ENCODE results near the gene ACAT2.
"Not testable (repeated sequence)": the region's sequence is repeated elsewhere in the genome, so short reads cannot be mapped to it uniquely, and the experiment has no call there.

The ACAT2 gene

DNA sequence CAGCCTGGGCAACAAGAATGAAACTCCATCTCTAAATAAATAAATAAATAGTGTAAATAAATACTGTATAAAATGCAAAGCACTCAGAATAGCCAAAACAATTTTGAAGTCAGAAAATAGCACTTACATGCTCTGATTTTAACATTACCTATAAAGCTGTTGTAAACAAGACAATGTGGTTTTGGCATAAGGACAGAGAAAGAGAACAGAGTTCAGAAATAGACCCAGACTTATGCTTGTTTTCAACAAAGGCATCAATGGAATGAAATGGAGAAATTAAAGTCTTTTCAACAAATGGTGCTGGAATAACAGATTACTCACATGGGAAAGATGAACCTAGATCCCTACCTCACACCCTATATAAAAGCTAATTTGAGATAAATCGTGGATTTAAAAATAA is 10.4 kb downstream of the ACAT2 start:
- no peak for DNase-seq (ENCODE audit: low spot score)

DNA sequence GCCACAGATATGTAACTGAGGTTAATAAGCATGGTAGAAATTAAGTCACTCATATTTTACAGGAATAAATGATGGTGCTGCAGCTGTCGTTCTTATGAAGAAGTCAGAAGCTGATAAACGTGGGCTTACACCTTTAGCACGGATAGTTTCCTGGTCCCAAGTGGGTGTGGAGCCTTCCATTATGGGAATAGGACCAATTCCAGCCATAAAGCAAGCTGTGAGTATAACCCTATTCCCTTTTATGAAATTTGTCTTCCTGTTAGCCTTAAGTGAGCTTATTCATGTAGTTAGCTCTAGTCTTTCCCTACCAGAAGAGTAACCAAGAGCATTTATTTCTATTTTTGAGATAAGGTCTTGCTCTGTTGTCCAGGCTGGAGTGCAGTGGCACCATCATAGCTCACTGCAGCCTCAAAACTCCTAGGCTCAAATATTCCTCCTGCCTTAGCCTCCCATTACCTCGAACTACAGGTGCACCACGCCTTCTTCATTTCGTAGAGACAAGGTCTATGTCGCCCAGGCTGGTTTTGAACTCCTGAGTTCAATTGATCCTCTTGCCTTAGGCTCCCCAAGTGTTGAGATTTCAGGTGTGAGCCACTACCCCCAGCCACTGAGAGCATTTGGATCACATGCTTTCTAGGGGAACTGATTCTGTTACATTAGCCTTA is 15.5 kb downstream of the ACAT2 start:
- DNase-seq (ENCODE audit: low spot score): no peak

DNA sequence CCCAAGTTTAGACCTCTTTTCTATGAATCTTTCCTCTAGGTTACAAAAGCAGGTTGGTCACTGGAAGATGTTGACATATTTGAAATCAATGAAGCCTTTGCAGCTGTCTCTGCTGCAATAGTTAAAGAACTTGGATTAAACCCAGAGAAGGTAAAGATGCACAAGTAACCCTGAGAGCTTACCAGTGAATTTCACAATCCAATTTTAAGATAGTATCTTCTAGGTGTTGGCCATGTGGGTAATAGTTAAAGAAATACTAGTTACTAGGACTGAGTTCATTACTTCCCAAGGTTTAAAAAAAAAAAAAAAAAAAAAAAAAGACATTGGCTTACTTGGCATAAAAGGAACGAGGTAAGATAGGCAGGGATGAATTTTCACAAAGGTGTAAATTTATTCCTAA is 16.3 kb downstream of the ACAT2 start:
- DNase-seq (ENCODE audit: low spot score): no peak

DNA sequence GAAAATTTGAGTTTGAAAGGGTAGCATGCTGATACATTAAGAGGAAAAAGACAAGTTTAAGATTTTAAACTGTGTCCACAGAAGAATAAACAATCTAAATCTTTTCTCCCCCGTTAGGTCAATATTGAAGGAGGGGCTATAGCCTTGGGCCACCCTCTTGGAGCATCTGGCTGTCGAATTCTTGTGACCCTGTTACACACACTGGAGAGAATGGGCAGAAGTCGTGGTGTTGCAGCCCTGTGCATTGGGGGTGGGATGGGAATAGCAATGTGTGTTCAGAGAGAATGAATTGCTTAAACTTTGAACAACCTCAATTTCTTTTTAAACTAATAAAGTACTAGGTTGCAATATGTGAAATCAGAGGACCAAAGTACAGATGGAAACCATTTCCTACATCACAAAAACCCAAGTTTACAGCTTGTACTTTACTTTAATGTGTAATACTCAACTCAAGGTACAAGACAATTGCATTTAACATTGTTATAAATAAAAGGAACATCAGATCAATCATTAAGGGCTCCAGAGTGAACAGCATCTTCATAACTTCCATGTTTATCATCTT is 16.8 kb downstream of the ACAT2 start:
- DNase-seq (ENCODE audit: low spot score): no peak

DNA sequence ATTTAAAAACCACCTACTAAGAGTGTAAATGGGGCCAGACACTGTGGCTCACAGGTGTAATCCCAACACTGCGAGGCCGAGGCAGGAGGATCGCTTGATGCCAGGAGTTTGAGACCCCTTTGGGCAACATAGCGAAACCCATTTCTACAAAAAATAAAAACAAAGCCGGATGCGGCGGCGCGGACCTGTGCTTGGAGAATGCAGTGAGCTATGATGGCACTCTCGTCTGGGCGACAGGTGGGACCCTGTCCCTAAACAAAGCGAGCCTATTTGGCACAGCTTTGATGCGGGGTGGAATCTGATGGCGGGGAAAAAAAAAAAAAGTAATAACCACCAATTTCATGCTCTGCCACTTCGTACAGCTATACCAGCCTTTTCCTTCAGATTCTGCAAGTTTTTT is 26.4 kb downstream of the ACAT2 start:
- no peak for DNase-seq (ENCODE audit: low spot score)

DNA sequence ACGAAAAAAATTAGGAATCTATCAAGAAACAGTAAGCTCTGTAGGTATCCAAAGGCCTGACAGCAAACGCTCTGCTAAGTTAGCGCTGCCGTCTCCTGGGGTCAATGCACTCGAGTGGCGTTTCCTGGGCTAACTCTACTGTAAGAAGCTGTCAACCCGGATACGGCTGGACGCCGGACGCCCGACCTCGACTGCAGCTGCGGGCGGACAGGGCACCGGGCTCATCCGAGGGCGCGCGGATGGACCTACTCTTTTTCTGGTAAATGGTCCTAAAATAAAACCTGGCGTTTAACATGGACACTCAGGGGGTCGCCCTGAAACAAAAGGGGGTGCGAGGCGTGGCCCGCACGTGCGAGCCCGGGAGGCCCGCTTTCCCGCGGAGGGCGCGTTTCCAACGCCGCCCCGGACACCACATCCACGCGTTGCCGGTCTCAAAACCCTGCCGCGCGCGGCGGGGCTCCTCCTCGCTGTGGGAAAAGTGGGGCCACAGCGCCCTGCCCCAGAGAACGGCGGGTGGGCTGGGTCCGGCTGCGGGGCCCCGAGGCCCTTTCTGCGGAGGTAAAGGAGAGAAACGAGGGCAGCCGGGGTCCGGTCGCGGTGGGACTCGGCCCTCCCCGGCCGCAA is 27.0 kb downstream of the ACAT2 start:
- peak; percentile 47 for DNase-seq (ENCODE audit: low spot score)

DNA sequence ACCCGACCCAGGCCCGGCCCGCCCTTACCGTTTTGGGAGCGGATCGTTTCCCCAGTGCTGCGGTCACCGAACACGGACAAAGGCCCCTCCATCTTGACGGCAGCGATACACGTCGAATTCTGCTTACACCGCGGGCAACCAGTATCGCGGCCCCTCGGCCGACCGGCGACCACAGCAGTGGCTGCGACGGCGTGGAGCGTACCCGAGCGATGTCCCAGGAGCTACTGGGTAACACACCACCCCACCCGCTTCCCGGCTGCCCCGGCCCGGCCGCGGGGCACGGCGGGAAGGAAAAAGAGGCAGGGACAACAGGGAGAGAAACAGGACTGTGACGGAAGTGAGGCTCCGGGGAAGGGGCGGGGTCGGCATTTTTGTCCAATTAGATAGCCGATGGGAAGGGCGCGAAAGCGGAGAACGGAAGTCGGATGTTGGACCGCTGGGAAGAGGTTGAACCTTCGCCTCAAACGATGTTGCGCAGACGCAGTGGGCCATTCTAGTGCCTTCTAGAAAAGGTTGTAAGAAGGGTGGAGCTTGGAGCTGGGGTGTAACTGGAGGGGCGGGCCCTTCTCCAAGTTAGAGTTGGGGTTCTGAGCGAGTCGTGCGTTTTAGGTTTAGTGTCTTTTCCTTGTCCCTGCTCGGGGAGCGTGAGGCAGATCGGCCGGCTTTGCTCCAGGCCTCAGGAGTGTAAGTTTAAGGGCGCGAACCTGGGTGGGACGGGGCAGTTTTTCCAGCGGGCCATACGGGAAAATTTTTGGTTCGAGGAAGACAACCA is 27.7 kb downstream of the ACAT2 start, which contains the start of gene TCP1:
Gene TCP1, minus strand, starts transcription at position 226 of the 772 bp plus-strand sequence. Its CDS starts 134 bp downstream, at position 92.
- peak; percentile 97 for DNase-seq (ENCODE audit: low spot score)

DNA sequence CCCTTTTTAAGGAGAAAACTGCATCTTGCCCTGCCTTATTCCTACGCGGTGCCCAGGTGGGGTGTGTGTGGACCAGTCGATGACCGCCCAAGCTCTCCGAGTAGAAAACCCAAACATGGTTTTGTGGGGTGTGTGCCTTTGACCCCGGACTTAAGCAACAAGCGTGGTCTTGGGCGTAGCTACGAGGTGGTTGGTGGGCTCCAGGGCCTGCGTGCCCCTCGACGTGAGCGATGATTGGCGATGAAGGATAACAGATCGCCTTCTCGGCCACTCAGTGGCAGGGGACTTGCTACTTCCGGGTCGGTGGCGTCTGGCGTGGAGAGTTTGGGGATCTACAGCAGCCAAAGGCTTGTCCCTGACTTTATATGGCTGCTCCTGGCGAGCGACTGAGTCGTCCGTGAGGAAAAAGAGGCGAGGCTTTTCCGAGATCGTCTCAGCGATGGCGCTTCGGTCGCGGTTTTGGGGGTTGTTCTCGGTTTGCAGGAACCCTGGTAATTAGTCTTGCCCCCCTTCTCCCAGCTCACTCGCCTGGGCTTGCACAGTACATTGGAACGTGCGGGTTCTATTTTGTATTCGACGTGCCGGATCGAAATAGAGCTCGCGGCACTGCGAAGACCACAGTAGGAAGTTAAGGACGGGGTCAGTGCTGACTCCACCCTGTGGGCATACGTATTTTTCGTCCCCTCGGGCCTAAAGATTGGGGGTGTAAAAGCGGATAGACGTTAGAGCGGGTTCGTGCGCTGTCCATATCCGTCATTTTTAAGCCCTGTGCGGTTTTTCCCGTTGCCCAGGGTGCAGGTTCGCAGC is 28.5 kb downstream of the ACAT2 start, which contains the start of gene MRPL18:
Gene MRPL18, plus strand, starts transcription at position 319 of the 807 bp plus-strand sequence. Its CDS starts 121 bp downstream, at position 440.
- peak; percentile 97 for DNase-seq (ENCODE audit: low spot score)

DNA sequence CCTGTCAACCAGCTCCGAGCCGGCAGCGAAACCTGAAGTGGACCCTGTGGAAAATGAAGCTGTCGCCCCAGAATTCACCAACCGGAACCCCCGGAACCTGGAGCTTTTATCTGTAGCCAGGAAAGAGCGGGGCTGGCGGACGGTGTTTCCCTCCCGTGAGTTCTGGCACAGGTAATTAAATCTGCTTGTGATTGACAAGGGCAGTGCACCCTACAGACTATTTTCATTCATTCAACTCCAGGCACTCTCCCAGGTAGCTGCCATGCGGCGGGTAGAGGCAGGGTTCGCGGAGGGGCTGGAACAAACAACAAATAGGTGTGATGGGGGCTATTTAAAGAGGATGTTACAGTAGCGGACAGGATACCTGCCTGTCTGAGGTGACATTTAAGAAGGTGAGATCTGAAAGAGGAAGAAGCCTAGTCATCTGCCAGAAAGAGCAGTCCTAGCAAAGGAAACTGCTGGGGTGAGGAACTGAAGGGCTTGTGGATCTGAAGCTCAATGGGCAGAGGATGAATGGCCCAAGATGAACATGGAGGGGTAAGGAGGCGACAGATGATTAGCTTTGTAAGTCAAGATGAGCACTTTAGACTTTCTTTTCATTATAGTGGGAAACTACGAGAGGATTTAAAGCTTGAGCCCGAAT is 29.2 kb downstream of the ACAT2 start:
- DNase-seq (ENCODE audit: low spot score): no peak

DNA sequence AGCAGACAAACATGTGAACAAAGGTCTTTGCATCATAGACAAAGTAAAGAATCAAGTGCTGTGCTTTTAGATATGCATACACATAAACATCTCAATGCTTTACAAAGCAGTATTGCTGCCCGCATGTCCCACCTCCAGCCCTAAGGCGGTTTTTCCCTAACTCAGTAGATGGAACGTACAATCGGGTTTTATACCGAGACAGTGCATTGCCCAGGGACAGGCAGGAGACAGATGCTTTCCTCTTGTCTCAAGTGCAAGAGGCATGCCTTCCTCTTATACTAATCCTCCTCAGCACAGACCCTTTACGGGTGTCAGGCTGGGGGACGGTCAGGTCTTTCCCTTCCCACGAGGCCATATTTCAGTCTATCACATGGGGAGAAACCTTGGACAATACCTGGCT is 33.1 kb downstream of the ACAT2 start:
- DNase-seq (ENCODE audit: low spot score): not testable (repeated sequence)

DNA sequence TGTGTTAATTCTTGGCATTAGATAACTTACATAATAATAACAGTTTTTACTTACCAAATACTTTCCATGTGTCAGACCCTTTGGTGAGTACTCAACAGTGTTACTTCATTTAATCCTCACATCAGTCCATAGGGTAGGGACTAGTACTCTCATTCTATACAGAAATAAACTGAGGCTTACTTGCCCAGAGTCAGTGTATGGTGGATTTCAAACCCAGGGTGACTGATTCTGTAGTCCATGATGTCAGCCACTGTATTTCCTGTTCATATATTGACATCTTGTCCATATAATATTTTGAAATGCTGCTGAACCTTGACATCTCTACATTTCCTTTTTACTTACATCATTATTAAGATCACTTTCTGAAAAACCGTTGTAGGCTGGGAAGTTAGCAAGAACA is 35.7 kb downstream of the ACAT2 start:
- no peak for DNase-seq (ENCODE audit: low spot score)

DNA sequence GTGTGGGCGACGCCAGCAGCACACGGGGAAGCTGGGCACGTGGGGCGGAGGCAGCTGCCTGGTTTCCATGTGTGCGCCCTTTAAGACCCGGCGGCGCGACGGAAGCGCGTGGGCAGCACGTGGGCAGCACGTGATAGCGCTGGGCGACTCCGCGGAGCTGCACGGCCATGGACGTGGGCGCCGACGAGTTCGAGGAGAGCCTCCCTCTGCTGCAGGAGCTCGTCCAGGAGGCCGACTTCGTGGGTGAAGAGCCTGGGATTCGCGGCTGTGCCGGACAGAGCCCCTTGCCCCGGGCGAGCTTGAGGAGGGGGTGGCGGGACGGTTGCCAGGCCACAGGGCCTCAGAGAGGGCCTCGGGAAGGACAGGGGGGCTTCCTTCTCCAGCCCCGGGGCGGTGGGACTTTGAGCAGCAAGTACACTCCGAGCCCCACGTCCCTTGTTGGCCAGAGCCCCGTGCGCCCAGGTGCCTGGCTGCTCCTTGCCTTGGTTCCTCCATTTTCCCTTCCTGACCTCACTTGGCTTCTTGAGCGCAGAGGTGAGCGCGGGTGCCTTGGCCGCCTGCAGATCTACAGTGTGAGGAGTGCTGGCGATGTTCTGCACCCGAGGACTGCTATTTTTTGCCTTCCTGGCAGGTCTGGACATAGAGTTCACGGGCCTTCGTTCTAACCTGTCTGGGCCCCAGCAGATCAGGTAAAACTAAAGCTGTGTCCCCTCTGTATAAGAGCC is 38.5 kb downstream of the ACAT2 start, which contains the start of gene PNLDC1:
Gene PNLDC1, plus strand, starts transcription at position 136 of the 725 bp plus-strand sequence. Its CDS starts 32 bp downstream, at position 168.
- DNase-seq (ENCODE audit: low spot score): no peak

DNA sequence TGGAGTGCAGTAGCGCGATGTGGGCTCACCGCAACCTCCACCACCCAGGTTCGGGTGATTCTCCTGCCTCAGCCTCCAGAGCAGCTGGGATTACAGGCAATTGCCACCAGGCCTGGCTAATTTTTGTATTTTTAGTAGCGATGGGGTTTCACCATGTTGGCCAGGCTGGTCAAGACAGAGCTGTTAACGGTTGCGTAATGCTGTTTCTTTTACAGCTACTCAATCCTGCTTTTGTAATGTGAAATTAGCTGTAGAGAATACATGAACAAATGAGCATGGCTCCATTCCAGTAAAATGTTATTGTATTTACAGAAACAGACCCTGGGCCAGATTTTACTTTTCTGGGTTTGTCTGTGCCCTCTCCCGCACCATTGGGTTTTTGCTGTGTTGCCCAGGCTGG is 40.1 kb downstream of the ACAT2 start:
- no peak for DNase-seq (ENCODE audit: low spot score)

DNA sequence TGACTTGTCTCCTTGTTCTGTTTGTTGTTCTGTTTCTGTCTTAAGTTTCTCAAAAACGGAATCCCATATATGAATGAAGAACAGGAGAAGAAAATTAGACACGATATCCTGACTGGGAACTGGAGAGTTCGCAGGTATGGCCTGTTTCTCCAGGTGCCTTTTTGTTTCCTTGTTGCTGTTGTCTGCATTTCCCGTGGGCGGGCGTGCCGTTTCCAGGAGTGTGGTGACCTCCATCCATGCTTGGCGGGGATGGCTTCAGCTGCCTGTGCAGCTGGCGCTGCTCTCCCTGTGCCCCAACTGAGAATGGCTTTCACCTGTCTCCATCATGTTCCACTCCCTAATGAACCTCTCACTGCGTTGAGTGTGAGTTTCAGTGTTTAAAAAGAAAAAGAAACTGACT is 42.7 kb downstream of the ACAT2 start:
- no peak for DNase-seq (ENCODE audit: low spot score)

DNA sequence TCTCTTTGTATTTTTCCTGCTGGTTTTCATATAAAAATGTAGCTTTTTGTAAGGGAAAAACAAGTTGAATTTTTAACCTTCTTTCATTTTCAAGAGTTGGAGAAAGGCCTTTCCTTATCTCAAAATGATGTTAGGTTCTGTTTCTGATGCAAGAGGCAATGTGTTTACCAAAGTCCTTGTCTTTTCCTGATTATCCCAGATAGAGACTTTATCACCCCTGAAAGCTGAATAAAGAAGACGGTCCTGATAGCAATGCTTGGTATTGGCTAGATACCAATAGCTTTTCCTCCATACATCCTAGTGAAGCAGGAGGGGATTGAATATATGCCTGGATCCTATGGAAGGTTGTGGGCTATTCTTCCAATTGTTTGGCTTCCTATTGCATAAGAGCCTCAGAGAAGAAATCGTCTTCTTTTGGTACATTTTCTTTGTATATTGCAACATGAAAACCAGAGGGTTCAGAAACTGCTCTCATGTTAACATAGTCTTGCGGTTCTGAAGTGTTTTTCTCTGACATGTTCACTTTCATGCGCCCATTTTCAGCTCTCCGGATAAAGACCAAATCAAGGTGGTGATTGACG is 43.7 kb downstream of the ACAT2 start:
- no peak for DNase-seq (ENCODE audit: low spot score)

DNA sequence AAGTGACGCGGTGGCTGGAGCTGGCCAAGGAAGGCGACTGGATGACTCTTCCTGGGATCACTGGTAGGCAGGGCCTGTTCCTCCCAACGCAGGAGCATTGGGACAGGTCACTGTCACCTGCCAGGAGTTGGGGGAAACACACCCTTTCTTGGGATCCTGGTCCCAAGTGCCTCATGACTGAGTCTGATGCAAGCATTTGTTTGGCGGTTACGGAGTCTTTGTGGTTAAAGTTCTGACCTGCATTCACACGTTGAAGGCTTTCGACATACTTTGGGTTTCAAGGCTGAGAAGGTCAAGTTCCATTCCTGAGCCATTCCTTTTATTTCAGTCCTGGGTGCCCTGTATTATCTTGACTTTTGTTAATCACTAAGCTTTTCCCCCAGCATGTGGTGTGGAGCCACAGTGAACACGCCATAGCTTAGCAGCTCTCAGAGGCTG is 44.2 kb downstream of the ACAT2 start:
- DNase-seq (ENCODE audit: low spot score): no peak

DNA sequence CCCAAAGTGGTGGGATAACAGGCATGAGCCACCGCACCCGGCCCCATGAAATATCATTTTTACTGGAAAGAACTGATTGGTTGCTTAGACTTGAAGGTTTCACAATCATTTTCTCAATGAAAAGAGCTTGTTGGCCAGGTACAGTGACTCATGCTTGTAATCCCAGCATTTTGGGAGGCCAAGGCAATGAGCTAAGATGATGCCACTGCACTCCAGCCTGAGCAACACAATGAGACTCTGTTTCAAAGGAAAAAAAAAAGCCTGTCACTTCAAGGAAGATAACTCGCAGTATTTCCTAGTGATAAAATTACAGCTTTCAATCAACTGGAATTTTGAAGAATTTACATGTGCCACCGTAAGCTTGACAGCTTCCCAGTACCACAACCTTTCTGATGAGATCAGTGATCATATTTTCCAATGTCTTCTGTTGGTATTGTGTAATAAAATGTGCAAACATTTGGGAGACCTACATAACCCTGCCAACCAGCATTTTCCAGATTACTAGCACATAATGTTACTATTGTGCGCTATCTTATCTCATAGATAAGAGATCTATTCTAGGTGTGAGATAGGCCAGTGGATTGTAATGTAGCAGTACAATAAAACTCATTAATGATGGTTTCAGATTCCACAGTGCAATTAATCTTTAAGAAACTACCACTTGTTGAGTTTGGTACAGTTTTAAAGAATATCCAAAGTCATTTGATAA is 45.5 kb downstream of the ACAT2 start:
- no peak for DNase-seq (ENCODE audit: low spot score)

DNA sequence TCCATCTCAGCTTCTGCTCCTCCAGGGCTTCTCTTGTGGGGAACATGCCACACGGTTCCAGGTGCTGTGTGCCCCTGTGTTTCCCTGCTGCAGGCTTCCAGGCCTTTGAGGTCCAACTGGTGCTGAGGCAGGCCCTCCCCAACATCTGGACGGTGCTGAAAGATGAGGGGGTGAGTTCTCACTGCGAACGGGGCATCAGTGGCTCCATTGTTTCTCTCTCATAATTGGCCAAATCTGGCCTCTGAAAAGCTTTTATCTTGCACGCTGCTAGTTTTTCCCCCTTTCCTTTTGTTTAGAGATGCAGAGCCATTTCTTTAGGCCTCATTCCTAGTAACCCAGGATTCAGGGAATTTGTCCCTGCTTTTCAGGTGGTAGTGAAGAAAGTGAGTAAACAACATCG is 46.8 kb downstream of the ACAT2 start:
- DNase-seq (ENCODE audit: low spot score): no peak

DNA sequence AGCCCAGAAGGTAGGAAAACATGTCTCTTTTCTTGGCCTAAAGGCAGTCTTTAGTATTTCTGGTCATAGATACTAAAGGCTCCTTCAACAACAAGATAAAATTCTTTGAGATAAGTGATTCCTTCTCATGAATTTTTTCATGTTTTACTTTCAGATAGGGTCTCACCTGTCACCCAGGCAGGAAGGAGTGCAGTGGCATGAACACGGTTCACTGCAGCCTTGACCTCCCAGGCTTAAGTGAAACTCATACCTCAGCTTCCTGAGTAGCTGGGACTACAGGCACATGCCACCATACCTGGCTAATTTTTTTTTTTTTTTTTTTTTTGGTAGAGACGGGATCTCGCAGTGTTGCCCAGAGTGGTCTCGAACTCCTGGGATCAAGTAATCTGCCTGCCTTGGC is 47.3 kb downstream of the ACAT2 start:
- no peak for DNase-seq (ENCODE audit: low spot score)
